Activated CD8-positive, alpha-beta memory T cell treated with anti-CD3 and anti-CD28 coated beads for 4 hours (primary cell): ENCODE results near the gene PIK3AP1.

Experiments
- DNase-seq, 2 donors: peaks; one replicate each; pipeline ENCODE4 v3.0.0-alpha.2; 2020; ENCODE audit warnings: low read depth in 2 of 2

The PIK3AP1 gene

GRCh38 chr10:96609510-96609909 is 110.8 kb downstream of the PIK3AP1 start:
- no peak for DNase-seq

GRCh38 chr10:96608805-96609204 is 111.5 kb downstream of the PIK3AP1 start:
- no peak for DNase-seq

- no peak for DNase-seq
Measured at GRCh38 chr10:96608262-96608661, 112.1 kb downstream of the PIK3AP1 start.

GRCh38 chr10:96606946-96607345 is 113.4 kb downstream of the PIK3AP1 start:
- DNase-seq = no peak

GRCh38 chr10:96606216-96606615 is 114.1 kb downstream of the PIK3AP1 start:
- no peak for DNase-seq

DNA sequence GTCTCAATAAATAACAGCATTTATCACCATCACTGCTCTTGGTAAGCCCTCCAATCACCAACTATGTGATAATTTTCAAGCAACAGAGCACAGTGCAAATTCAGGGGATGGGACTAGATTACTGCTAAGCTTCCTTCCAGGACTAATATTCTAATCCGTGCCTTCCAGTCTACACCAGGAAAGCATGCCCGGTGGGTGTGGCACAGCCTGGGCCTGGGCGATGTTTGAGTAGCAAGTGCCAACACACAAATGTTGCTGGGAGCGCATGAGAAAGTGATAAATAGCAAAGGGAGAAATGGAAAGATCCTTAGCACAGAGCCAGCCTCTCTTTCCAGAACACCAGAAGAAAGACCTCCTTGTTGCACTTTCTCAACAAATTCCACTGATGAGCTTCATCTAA is 120.0 kb downstream of the PIK3AP1 start:
- no peak for DNase-seq

- no peak for DNase-seq
Measured at GRCh38 chr10:96598846-96599245, 121.5 kb downstream of the PIK3AP1 start.

DNA sequence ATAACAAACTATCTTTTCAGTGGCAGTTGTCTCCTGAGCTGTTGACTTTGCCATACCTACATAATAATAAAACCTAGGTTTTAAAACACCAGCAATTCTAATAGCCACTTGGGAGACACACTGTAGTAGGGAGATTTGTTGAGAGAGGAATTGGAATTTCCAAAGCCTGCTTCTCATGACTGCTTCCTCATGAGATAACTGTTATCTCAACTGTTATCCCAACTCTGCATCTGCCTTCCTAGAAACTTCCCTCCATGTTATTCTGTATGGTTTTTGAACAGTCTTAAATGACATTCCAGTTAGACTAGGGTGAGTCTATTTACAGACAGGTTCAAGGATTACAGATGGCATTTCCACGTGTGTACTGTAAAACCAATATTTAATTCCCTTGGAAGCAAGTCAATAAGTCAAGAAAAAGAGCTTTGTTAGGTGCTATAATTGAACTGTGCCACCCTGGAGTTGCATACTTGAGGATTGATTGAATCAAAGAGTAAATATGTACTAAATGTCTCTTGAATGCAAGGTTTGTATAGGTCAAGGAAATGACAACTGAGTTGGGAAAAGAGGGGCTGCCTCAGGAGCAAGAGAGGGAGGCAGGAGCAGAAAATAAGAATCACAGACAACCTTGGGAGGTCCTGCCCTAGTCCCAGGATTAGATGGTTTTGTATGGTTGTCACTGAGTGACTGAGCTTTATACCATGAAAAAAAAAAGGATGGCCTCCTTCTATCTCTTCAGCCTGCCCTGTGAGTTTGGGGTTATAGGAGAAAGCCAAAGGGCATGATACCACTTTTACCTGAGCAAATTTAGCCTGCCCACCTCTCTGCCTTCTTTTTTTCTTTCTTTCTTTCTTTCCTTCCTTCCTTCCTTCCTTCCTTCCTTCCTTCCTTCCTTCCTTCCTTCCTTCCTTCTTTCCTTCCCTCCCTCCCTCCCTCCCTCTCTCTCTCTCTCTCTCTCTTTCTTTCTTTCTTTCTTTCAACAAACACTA is 123.6 kb downstream of the PIK3AP1 start:
- DNase-seq = no peak

DNA sequence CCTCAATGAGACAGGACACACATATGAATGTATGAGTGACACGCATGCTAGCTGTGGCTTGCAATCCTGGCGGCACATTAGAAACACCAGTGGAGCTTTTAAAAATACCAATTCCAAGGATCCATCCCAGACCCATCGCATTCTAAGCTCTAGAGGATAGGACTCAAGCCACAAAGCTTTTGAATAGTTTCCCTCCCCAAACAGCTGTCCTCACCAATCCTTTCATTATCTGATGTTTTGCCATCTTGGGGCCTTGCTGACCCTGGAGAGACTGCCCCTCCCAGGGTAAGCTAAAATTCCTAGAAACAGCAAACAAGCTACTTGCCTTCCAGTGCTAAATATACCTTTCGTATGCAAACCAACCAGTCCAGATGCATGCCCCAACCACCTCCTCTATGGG is 124.6 kb downstream of the PIK3AP1 start:
- no peak for DNase-seq

DNA sequence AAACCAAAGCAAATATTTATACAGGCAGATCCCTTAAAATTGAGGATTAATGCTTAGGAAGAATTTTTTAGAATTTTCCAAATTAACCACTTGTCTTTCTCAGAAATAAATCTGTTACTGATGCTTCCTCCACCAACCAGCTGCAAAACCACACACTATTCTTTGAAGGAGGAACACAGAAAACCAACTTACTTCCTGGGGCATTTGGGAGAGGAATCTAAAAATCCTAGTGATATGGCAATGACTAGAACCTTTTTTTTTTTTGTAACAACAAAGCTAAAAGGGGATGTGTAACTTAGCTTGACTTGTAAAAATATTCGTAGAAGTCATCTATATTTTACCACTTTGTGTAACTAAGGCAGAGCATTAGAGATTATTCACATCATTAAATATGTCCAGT is 128.4 kb downstream of the PIK3AP1 start:
- DNase-seq = no peak

GRCh38 chr10:96588616-96589419 is 131.5 kb downstream of the PIK3AP1 start:
- no peak for DNase-seq

- DNase-seq = no peak
Measured at GRCh38 chr10:96588060-96588554, 132.2 kb downstream of the PIK3AP1 start.

DNA sequence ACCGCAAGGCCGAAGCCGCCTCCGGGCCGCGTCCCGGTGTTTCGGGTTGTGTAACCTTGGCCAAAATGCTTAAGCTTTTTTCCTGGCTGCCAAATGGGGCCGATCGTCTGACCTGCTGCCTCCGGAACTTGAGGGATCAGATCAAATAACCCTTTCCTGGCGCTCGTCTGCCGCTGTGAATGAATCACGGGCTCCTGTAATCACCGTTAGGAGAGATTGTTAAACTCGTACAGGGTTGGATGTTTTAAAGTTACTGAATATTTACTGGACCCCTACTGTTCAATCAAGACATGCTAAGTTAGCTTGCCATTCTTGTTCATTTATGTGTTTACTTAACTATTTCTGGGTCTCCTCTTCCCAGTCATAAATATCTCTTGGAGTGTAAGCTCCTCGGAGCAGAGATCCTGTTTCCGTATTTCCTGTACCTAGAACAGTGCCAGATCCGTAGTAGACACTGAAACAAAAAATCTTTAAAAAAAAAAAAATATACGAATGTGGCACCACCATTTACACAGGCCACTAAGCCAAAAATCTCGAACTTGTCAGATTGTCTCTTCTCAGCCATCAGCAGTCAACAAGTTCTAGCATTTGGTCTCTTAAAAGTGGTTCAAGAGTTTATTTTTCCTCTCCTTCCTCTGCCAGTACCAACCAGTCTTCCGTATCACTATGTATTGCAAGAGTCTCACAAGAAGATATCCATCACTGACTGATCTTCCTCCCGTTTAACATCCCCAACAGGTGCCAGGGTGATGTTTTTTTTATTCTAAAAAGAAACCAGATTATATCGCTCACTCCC is 132.9 kb downstream of the PIK3AP1 start:
- DNase-seq = peak in 1 of 2 donors; percentile 35

GRCh38 chr10:96586419-96587263 is 133.7 kb downstream of the PIK3AP1 start, which contains the start of gene TM9SF3:
Gene TM9SF3 (minus strand): TSS chr10:96587012. CDS start chr10:96586835, 177 bp downstream.
- peak; percentile 88 to 89 for DNase-seq

- DNase-seq = no peak
Measured at GRCh38 chr10:96585736-96586418, 134.4 kb downstream of the PIK3AP1 start.

DNA sequence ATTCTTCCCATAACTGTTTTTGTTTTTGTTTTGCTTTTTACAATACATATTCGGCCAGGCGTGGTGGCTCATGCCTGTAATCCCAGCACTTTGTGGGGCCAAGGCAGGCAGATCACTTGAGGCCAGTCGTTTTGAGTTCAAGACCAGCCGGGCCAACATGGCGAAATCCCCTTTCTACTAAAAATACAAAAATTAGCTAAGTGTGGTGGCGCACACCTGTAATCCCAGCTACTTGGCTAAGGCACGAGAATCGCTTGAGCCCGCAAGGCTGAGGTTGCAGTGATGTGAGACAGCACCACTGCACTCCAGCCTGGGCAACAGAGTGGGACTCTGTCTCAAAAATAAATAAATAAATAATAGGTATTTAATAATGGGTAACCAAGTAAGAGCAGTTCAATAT is 135.8 kb downstream of the PIK3AP1 start:
- DNase-seq = no peak

DNA sequence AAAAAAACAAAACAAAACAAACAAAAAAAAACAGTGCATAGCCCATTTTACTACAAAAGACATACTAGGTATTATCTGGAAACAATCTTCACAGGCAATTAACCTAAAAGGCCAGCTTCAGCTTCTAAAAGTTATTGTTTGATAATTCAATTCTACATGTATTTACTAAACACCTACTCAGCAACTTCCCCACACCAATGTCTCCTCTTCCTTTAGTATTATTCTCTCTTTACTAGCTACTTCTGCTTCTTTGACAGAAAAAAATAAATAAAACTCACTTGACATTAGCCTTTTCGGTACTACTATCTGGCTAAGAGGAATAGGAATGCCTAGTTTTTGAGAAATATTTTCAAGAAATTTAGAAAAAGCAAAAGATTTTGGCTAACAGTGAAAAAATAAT is 136.3 kb downstream of the PIK3AP1 start:
- no peak for DNase-seq

- no peak for DNase-seq
Measured at GRCh38 chr10:96579133-96579532, 141.2 kb downstream of the PIK3AP1 start.

DNA sequence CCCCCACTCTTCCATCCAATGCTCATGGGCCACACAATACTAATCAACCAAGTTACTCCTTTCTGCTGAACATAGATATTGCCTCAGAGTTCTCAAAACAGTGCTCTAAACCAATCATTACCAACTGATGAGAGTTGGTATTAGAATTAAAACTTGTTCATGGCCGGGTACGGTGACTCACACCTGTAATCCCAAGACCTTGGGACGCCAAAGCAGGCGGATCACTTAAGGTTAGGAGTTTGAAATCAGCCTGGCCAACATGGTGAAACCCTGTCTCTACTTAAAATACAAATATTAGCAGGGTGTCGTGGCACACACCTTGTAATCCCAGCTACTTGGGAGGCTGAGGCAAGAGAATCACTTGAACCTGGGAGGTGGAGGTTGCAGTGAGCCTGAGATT is 141.7 kb downstream of the PIK3AP1 start:
- no peak for DNase-seq

GRCh38 chr10:96578022-96578421 is 142.3 kb downstream of the PIK3AP1 start:
- no peak for DNase-seq
